AG04450 (cell line): ENCODE data around the gene FBXO45. TPM values are rescaled to one million over a fixed set of nuclear protein-coding genes. Genes with fewer than 3 reads are reported as not detected.

Experiments used
- CTCF ChIA-PET: fragments of 300-600, 350-600 bp; formaldehyde crosslinking; extraction: SDS; loops from one replicate; lab custom pipeline; 2022; ENCODE audit warnings: antibody characterized with exemption, inconsistent platforms; lab: Charles Lee
- POLR2A ChIA-PET: fragments of 350-600 bp; formaldehyde crosslinking; extraction: SDS; loops from one replicate; lab custom pipeline; 2021; ENCODE audit warnings: antibody characterized with exemption, inconsistent platforms; lab: Yijun Ruan, JAX
- DNase-seq: peaks from one replicate; pipeline ENCODE4 v3.0.0-alpha.2; 2011; ENCODE audit warnings: low read depth, low spot score
- H3K27ac ChIP-seq: one replicate; pipeline ENCODE4 v1.5.1; 2012; ENCODE audit warnings: low read depth, low read length, control low read depth
- H3K27me3 ChIP-seq: one replicate; pipeline ENCODE4 v1.6.0; 2012; ENCODE audit warnings: low read length; ENCODE audit not compliant: control insufficient read depth, insufficient read depth
- H3K4me3 ChIP-seq: 2 replicates; pipeline ENCODE4 v1.5.1; 2011; ENCODE audit warnings: mild to moderate bottlenecking, low read depth, low read length, control low read depth
- H3K9me3 ChIP-seq: 2 replicates; pipeline ENCODE4 v1.5.1; 2012; ENCODE audit warnings: low read length; ENCODE audit not compliant: control insufficient read depth, insufficient read depth
- polyA plus RNA-seq: library from polyadenylated mRNA; depleted of rRNA; stranded (reverse); fragments of >200 nt; gene quantifications from 2 replicates; pipeline ENCODE4 v1.2.3, GENCODE V29; 2011
- TF ChIP-seq, protein P1 (sequence below): IDR thresholded peaks from 2 replicates; pipeline ENCODE4 v1.5.1; 2011; ENCODE audit warnings: low read depth, low read length, control low read depth, inconsistent platforms

Gene FBXO45
- polyA plus RNA-seq, 1 experiment = 10.2 TPM

DNA sequence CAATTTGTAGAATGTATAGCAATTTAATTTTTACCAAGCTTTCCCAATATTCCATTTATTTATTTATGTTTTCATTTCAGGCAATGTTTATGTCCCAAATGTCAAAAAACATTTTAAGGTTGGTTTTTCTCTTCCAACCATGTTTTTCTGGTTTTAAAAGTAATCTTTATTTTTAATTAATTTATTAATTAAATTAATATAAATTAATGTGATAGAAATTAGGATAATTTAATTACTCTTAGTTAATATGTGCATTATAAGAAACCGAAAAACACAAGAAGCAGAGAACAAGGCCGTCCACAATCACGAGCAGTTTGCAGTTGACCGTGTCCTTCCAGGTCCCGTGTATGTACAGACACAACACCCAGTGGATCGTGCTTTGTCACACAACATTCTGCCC, 34.2 kb downstream of the FBXO45 start:
- Histone ChIP-seq H3K27me3 (peaks cover 6% of the 10 kb centered on the region), H3K4me3 (no peak overlapping the region), H3K27ac (no peak overlapping the region), H3K9me3 (no peaks in the 10 kb centered on the region)
- TF ChIP-seq, protein P1, sequence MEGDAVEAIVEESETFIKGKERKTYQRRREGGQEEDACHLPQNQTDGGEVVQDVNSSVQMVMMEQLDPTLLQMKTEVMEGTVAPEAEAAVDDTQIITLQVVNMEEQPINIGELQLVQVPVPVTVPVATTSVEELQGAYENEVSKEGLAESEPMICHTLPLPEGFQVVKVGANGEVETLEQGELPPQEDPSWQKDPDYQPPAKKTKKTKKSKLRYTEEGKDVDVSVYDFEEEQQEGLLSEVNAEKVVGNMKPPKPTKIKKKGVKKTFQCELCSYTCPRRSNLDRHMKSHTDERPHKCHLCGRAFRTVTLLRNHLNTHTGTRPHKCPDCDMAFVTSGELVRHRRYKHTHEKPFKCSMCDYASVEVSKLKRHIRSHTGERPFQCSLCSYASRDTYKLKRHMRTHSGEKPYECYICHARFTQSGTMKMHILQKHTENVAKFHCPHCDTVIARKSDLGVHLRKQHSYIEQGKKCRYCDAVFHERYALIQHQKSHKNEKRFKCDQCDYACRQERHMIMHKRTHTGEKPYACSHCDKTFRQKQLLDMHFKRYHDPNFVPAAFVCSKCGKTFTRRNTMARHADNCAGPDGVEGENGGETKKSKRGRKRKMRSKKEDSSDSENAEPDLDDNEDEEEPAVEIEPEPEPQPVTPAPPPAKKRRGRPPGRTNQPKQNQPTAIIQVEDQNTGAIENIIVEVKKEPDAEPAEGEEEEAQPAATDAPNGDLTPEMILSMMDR = no peak
- CTCF ChIA-PET = interaction anchor here (1.0 kb wide), 1 partner anchor 82 kb away, joined by 3 read pairs; no protein-coding TSS in a partner anchor
- no peak for DNase-seq
- POLR2A ChIA-PET = no interaction called here

DNA sequence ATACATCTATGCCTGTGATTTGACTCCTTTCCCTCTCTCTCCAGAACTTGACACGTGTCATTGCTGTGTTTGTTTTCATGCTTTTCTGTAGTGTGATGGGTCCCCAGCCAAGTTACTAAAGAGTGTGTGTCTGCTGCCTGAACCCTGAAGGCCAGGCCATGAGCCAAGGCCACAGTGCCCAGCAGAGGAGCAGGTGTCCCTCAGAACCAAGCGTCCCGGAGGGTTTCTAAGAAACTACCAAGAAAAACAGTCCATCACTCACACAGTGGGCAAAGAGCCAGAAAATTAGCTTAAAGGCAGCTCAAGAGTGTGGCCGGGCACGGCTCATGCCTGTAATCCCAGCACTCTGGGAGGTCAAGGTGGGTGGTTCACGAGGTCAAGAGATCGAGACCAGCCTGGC, 35.2 kb downstream of the FBXO45 start:
- TF ChIP-seq, protein P1 = no peak
- Histone ChIP-seq H3K9me3 (no peaks in the 10 kb centered on the region), H3K27me3 (peaks cover 6% of the 10 kb centered on the region), H3K27ac (no peak overlapping the region), H3K4me3 (no peak overlapping the region)
- no peak for DNase-seq
- ChIA-PET CTCF (no interaction called here), POLR2A (no interaction called here)

DNA sequence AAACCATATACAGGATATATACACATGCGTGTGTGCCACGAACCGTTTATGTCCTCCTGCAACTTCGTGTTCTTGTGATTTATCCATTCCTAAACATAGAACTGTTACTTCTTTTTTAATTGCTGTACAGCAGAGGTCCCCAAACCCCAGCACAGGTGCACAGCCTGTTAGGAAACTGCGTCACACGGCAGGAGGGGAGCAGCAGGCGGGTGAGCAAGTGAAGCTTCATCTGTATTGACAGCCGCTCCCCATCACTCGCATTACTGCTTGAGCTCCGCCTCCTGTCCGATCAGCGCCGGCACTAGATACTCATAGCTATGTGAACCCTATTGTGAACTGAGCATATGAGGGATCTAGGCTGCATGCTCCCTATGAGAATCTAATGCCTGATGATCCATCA, 36.1 kb downstream of the FBXO45 start:
- POLR2A ChIA-PET = no interaction called here
- no peak for DNase-seq
- TF ChIP-seq, protein P1 = no peak
- CTCF ChIA-PET = no interaction called here
- peaks cover 6% of the 10 kb centered on the region for H3K27me3 ChIP-seq
- no peak overlapping the region for H3K4me3 ChIP-seq
- H3K9me3 ChIP-seq = no peaks in the 10 kb centered on the region
- no peak overlapping the region for H3K27ac ChIP-seq

DNA sequence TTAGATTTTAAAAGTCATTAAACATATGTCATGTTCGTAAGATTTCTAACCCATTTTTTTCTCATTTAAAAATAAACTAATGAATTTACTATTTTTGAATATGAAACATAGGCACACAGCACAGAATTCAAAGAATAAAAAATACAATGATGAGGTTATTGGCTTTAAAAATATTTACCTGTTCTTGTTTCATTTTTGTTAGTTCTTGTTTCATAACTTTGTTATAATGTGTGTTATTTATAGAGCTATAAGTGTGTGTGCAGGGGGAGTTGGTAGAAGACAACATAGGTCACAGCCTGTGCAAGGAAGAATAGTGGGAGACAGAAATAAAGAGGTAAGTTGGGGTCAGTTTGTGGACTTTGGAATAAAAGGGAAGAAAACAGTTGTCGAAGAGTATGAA, 40.2 kb downstream of the FBXO45 start:
- H3K27ac ChIP-seq = no peak overlapping the region
- CTCF ChIA-PET = interaction anchor here (0.6 to 6.5 kb wide), 15 partner anchors 8 to 166 kb away, joined by 3 to 209 read pairs (median 4); partner anchors contain the start of gene NRROS
- POLR2A ChIA-PET = no interaction called here
- H3K9me3 ChIP-seq = no peaks in the 10 kb centered on the region
- H3K4me3 ChIP-seq = no peak overlapping the region
- peaks cover 2% of the 10 kb centered on the region for H3K27me3 ChIP-seq
- DNase-seq = no peak
- TF ChIP-seq, protein P1 = no peak

DNA sequence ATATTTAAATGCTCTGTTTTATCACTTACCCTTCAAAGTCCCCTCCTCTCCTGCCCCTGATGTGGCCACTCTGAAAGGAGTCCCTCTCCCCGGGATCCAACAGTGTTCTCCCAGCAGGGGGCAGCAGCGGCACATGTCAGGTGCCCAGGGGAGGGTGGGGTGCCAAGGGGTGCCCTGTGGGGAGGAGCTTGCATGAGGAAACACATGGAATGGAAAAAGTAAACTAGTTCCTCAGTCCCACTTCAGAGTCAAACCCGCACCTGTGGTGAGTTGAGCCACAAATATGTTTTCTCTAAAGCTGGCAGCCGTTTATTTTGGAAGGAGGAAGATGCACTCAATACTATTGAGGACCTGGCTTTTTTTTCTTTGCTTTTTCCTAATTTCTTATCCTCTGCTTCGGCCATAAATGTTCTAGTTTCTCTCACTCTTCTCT, 40.9 kb downstream of the FBXO45 start:
- ChIA-PET POLR2A (interaction anchor here (0.6 to 0.7 kb wide), 2 partner anchors 77 to 79 kb away, joined by 3 read pairs; no protein-coding TSS in a partner anchor), CTCF (interaction anchor here (0.6 to 6.5 kb wide), 35 partner anchors 8 to 573 kb away, joined by 3 to 209 read pairs (median 4); partner anchors contain the start of genes CEP19 and PIGX)
- TF ChIP-seq, protein P1 = peak; percentile 85
- no peaks in the 10 kb centered on the region for H3K9me3 ChIP-seq
- H3K27ac ChIP-seq = no peak overlapping the region
- no peak overlapping the region for H3K4me3 ChIP-seq
- peak; percentile 32 for DNase-seq
- H3K27me3 ChIP-seq = no peaks in the 10 kb centered on the region
